Measurements from ENCODE around the gene DSG2.

Gene DSG2

GRCh38 chr18:31555971-31556747 is 58.2 kb downstream of the DSG2 start:
- DNase-seq (ENCODE audit: low read depth in 3 of 3) = no peak

GRCh38 chr18:31557446-31557845 is 59.5 kb downstream of the DSG2 start:
- no peak for DNase-seq (ENCODE audit: low read depth in 3 of 3)

- DNase-seq (ENCODE audit: low read depth in 3 of 3) = no peak
These were observed 60.6 kb downstream of the DSG2 start for GRCh38 chr18:31558567-31558966.

- no peak for DNase-seq (ENCODE audit: low read depth in 3 of 3)
These were observed 64.7 kb downstream of the DSG2 start for GRCh38 chr18:31562726-31563125.

GRCh38 chr18:31563778-31564177 is 65.8 kb downstream of the DSG2 start:
- no peak for DNase-seq (ENCODE audit: low read depth in 3 of 3)

- DNase-seq (ENCODE audit: low read depth in 3 of 3) = no peak
These were observed 67.4 kb downstream of the DSG2 start for GRCh38 chr18:31565345-31565744.

- no peak for DNase-seq (ENCODE audit: low read depth in 3 of 3)
These were observed 68.0 kb downstream of the DSG2 start for GRCh38 chr18:31565782-31566512.

GRCh38 chr18:31566576-31567306 is 68.8 kb downstream of the DSG2 start:
- no peak for DNase-seq (ENCODE audit: low read depth in 3 of 3)

GRCh38 chr18:31572368-31572767 is 74.4 kb downstream of the DSG2 start:
- DNase-seq (ENCODE audit: low read depth in 3 of 3) = no peak

GRCh38 chr18:31573051-31573450 is 75.1 kb downstream of the DSG2 start:
- no peak for DNase-seq (ENCODE audit: low read depth in 3 of 3)

GRCh38 chr18:31574359-31574758 is 76.4 kb downstream of the DSG2 start:
- DNase-seq (ENCODE audit: low read depth in 3 of 3) = no peak

- no peak for DNase-seq (ENCODE audit: low read depth in 3 of 3)
These were observed 77.7 kb downstream of the DSG2 start for GRCh38 chr18:31575515-31576257.

- no peak for DNase-seq (ENCODE audit: low read depth in 3 of 3)
These were observed 78.7 kb downstream of the DSG2 start for GRCh38 chr18:31576670-31577069.

GRCh38 chr18:31577195-31577594 is 79.2 kb downstream of the DSG2 start:
- no peak for DNase-seq (ENCODE audit: low read depth in 3 of 3)

GRCh38 chr18:31578126-31578525 is 80.1 kb downstream of the DSG2 start:
- DNase-seq (ENCODE audit: low read depth in 3 of 3) = no peak

- DNase-seq (ENCODE audit: low read depth in 3 of 3) = no peak
These were observed 81.4 kb downstream of the DSG2 start for GRCh38 chr18:31579375-31579774.

- no peak for DNase-seq (ENCODE audit: low read depth in 3 of 3)
These were observed 83.7 kb downstream of the DSG2 start for GRCh38 chr18:31581498-31582197.

GRCh38 chr18:31583185-31583854 is 85.3 kb downstream of the DSG2 start:
- DNase-seq (ENCODE audit: low read depth in 3 of 3) = no peak

- DNase-seq (ENCODE audit: low read depth in 3 of 3) = no peak
These were observed 88.0 kb downstream of the DSG2 start for GRCh38 chr18:31585991-31586390.

- no peak for DNase-seq (ENCODE audit: low read depth in 3 of 3)
These were observed 88.6 kb downstream of the DSG2 start for GRCh38 chr18:31586616-31587015.

- DNase-seq (ENCODE audit: low read depth in 3 of 3) = no peak
These were observed 89.6 kb downstream of the DSG2 start for GRCh38 chr18:31587529-31587928.
